WTC11 (cell line): Measurements from ENCODE around the gene MID1.

Experiments used
- CTCF ChIP-seq: fragments of 200-600 bp; IDR thresholded peaks from 2 replicates; pipeline ENCODE4 v1.8.0; 2022; ENCODE audit warnings: antibody characterized with exemption
- EMX1 ChIP-seq: fragments of 250-450 bp; sonication (Bioruptor Pico); IDR thresholded peaks from 2 replicates; pipeline ENCODE4 v1.8.0; 2021; ENCODE audit warnings: mild to moderate bottlenecking
- FOXP1 ChIP-seq: sonication (generic); formaldehyde crosslinking; IDR thresholded peaks from 2 replicates; pipeline ENCODE4 v1.8.0; 2022; ENCODE audit warnings: missing genetic modification reagents, mild to moderate bottlenecking, moderate library complexity, borderline replicate concordance
- NFYB ChIP-seq: sonication (generic); formaldehyde crosslinking; conservative IDR thresholded peaks from 2 replicates; pipeline ENCODE4 v1.8.0; 2022; ENCODE audit warnings: low read depth, missing genetic modification reagents
- NR3C1 ChIP-seq: sonication (generic); formaldehyde crosslinking; conservative IDR thresholded peaks from 2 replicates; pipeline ENCODE4 v1.8.1; 2023; ENCODE audit warnings: low read depth, mild to moderate bottlenecking, missing genetic modification reagents
- PRDM15 ChIP-seq: sonication (generic); formaldehyde crosslinking; IDR thresholded peaks from 2 replicates; pipeline ENCODE4 v1.8.0; 2022; ENCODE audit warnings: missing genetic modification reagents
- TEAD4 ChIP-seq: sonication (generic); formaldehyde crosslinking; IDR thresholded peaks from 2 replicates; pipeline ENCODE4 v1.8.0; 2022; ENCODE audit warnings: mild to moderate bottlenecking, missing genetic modification reagents
- ZNF317 ChIP-seq: sonication (generic); formaldehyde crosslinking; IDR thresholded peaks from 2 replicates; pipeline ENCODE4 v1.8.1; 2023; ENCODE audit warnings: low read depth, mild to moderate bottlenecking, moderate library complexity, missing genetic modification reagents, borderline replicate concordance
- TF ChIP-seq, protein P1 (sequence below): sonication (generic); formaldehyde crosslinking; conservative IDR thresholded peaks from 2 replicates; pipeline ENCODE4 v1.8.1; 2022; ENCODE audit warnings: mild to moderate bottlenecking, missing genetic modification reagents

DNA sequence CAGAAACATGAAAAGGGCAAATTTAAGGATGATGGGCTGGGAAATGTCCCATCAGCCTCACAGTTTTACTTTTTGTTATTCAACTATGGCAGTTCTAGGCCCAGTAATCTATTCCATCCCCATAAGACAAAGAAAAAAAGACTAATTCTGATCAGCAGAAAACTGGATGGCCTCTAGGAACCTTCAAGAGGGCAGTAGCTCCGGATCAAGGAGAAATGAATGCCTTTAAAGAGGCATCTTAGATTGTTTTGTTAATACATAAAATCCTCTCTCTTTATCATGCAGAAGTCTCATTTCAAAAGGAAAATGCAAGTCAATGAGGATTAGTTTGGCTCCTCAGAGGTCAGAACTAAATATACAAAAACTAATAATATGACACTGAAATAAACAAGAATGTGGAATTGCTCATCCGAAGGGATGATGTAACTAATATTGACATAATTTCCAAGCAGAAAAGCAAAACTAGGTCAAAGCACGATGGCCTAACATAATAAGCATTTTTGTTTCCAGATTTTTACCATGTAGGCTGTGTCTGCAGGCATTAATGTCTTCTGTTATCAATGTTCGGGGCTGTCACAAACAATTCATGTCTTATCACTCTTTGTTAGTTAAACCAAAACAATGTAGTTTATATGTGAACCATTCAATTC is 8.8 kb downstream of the MID1 start:
- TF ChIP-seq NFYB (CRISPR knock-in tag) (no peak), CTCF (no peak), NR3C1 (CRISPR knock-in tag) (no peak), EMX1 (no peak), FOXP1 (CRISPR knock-in tag) (no peak), PRDM15 (CRISPR knock-in tag) (no peak), ZNF317 (CRISPR knock-in tag) (no peak), TEAD4 (no peak)
- TF ChIP-seq, protein P1, sequence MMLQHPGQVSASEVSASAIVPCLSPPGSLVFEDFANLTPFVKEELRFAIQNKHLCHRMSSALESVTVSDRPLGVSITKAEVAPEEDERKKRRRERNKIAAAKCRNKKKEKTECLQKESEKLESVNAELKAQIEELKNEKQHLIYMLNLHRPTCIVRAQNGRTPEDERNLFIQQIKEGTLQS (CRISPR knock-in tag), result no peak
